ENCODE measurements around the gene UBXN4. TPM values are rescaled to one million over a fixed set of nuclear protein-coding genes. Genes with fewer than 3 reads are reported as not detected.

Gene UBXN4
- total RNA-seq, 2 experiments from 2014 or later = 55.4 to 88.2 TPM

- Histone ChIP-seq H3K4me3 (ENCODE audit: low read depth, low read length, poor library complexity, severe bottlenecking) (no peak overlapping the region), H2AFZ (ENCODE audit: low read length) (no peak overlapping the region), H3K79me2 (ENCODE audit: insufficient read depth, low read depth, low read length) (no peaks in the 10 kb centered on the region), H4K20me1 (ENCODE audit: insufficient read depth, low read length) (no peaks in the 10 kb centered on the region), H3K27ac (ENCODE audit: low read depth, low read length, poor library complexity, severe bottlenecking) (no peak overlapping the region), H3K4me1 (ENCODE audit: insufficient read depth, low read length, poor library complexity, severe bottlenecking) (no peaks in the 10 kb centered on the region), H3K9me2 (ENCODE audit: insufficient read depth, low read length) (no peaks in the 10 kb centered on the region), H3K4me2 (ENCODE audit: low read length) (no peak overlapping the region), H3K36me3 (ENCODE audit: insufficient read depth, low read length) (no peaks in the 10 kb centered on the region), H3K9me3 (ENCODE audit: low read length) (0 out of 2 replicates have a peak, but pooled peaks cover 7% of the 10 kb centered on the region)
- intact Hi-C loops (cut with micrococcal nuclease; ENCODE audit: unreplicated experiment) = no loop called here
- TF ChIP-seq, protein P1, sequence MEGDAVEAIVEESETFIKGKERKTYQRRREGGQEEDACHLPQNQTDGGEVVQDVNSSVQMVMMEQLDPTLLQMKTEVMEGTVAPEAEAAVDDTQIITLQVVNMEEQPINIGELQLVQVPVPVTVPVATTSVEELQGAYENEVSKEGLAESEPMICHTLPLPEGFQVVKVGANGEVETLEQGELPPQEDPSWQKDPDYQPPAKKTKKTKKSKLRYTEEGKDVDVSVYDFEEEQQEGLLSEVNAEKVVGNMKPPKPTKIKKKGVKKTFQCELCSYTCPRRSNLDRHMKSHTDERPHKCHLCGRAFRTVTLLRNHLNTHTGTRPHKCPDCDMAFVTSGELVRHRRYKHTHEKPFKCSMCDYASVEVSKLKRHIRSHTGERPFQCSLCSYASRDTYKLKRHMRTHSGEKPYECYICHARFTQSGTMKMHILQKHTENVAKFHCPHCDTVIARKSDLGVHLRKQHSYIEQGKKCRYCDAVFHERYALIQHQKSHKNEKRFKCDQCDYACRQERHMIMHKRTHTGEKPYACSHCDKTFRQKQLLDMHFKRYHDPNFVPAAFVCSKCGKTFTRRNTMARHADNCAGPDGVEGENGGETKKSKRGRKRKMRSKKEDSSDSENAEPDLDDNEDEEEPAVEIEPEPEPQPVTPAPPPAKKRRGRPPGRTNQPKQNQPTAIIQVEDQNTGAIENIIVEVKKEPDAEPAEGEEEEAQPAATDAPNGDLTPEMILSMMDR (conservative IDR thresholded peaks at IDR 0.05; ENCODE audit: low read length) = no peak
- no peak for TF ChIP-seq EZH2phosphoT487 (IDR thresholded peaks at IDR 0.05; ENCODE audit: borderline replicate concordance, low read depth, low read length)
- no TSS peak for BruUV-seq (replicated peaks)
- ChIA-PET CTCF (ENCODE audit: unreplicated experiment) (no interaction called here), POLR2A (interaction anchor here (0.6 kb wide), 1 partner anchor 9 kb away, joined by 3 read pairs; no protein-coding TSS in a partner anchor)
- DNase-seq (ENCODE audit: low spot score) = no peak
These were observed 76.3 kb downstream of the UBXN4 start for GRCh38 chr2:135817951-135818350.

DNA sequence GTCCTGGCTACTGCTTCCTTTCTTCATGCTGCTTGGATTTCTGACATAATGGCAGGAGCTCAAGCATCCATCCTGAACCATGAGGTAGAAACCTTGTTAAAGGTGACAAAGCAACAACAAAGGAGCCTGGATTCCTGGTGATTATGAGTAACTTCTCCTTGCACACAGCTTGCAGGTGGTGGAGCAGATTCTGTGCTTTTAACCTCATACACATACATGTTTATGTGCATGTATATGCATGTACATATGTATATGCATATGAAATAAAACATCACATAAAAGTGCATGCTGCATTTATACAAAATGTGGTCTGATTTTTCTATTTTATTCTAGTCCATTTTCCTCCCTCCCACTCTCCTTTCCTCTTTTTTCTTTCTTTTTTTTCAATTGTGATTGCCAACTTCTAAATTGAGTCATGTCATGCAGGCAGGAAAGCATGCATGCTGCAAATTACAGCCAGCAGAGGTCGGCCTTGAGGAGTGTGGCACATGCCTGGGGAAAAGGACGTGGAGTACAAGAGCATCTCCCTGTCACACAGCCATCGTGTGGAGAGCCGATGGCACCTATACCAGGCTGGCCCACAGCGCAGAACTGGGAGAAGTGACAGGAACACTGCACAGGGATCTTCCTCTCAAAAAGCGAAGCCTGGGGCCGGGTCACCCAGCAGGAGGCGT lies 77.4 kb downstream of the UBXN4 start:
- Histone ChIP-seq H3K36me3 (ENCODE audit: insufficient read depth, low read length) (no peaks in the 10 kb centered on the region), H3K4me3 (ENCODE audit: low read depth, low read length, poor library complexity, severe bottlenecking) (no peak overlapping the region), H2AFZ (ENCODE audit: low read length) (no peak overlapping the region), H3K9me2 (ENCODE audit: insufficient read depth, low read length) (no peaks in the 10 kb centered on the region), H4K20me1 (ENCODE audit: insufficient read depth, low read length) (no peaks in the 10 kb centered on the region), H3K9me3 (ENCODE audit: low read length) (0 out of 2 replicates have a peak, but pooled peaks cover 7% of the 10 kb centered on the region), H3K4me1 (ENCODE audit: insufficient read depth, low read length, poor library complexity, severe bottlenecking) (no peaks in the 10 kb centered on the region), H3K27ac (ENCODE audit: low read depth, low read length, poor library complexity, severe bottlenecking) (no peak overlapping the region), H3K4me2 (ENCODE audit: low read length) (no peak overlapping the region), H3K79me2 (ENCODE audit: insufficient read depth, low read depth, low read length) (no peaks in the 10 kb centered on the region)
- CTCF ChIA-PET (ENCODE audit: unreplicated experiment) = no interaction called here
- intact Hi-C loops (cut with micrococcal nuclease; ENCODE audit: unreplicated experiment) = no loop called here
- BruUV-seq (replicated peaks) = no TSS peak
- TF ChIP-seq, protein P1 (conservative IDR thresholded peaks at IDR 0.05; ENCODE audit: low read length) = peak; percentile 70
- no peak for TF ChIP-seq EZH2phosphoT487 (IDR thresholded peaks at IDR 0.05; ENCODE audit: borderline replicate concordance, low read depth, low read length)
- peak; percentile 26 for DNase-seq (ENCODE audit: low spot score)
- POLR2A ChIA-PET = no interaction called here

DNA sequence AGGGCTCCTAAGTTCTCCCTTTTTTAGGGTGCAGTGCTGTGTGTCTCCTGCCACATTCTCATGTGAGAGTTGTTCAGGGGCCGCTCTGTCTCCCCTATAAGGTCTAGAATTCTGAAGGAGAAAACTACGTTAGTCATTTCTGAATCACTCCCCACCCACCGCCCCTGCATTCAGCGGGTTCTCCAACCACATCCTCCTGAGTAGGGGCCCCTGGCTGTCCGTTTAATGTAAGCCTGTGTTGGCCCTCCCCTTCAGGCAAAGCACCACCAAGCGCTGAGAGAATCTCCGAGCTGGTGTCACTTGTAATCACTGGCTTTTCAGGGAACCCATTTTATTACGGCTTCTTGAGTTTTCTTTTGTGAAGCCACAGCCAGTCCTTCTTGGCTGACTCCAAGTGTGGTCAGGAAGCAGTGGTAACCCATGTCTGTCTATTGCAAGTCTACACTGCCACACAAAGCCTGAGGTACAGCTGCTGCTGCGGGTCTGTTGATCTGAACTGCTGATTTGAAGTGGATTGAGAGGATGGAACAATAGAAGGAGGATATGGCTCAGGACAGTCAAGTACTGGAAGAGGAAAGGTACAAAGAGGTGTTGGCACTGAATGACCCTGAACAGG lies 78.5 kb downstream of the UBXN4 start:
- H4K20me1 ChIP-seq (ENCODE audit: insufficient read depth, low read length) = no peaks in the 10 kb centered on the region
- intact Hi-C loops (cut with micrococcal nuclease; ENCODE audit: unreplicated experiment) = no loop called here
- H2AFZ ChIP-seq (ENCODE audit: low read length) = no peak overlapping the region
- no TSS peak for BruUV-seq (replicated peaks)
- H3K4me3 ChIP-seq (ENCODE audit: low read depth, low read length, poor library complexity, severe bottlenecking) = no peak overlapping the region
- no peaks in the 10 kb centered on the region for H3K79me2 ChIP-seq (ENCODE audit: insufficient read depth, low read depth, low read length)
- H3K36me3 ChIP-seq (ENCODE audit: insufficient read depth, low read length) = no peaks in the 10 kb centered on the region
- no peak for DNase-seq (ENCODE audit: low spot score)
- no peak for TF ChIP-seq EZH2phosphoT487 (IDR thresholded peaks at IDR 0.05; ENCODE audit: borderline replicate concordance, low read depth, low read length)
- TF ChIP-seq, protein P1 (conservative IDR thresholded peaks at IDR 0.05; ENCODE audit: low read length) = no peak
- no peaks in the 10 kb centered on the region for H3K9me2 ChIP-seq (ENCODE audit: insufficient read depth, low read length)
- no peak overlapping the region for H3K27ac ChIP-seq (ENCODE audit: low read depth, low read length, poor library complexity, severe bottlenecking)
- H3K4me1 ChIP-seq (ENCODE audit: insufficient read depth, low read length, poor library complexity, severe bottlenecking) = no peaks in the 10 kb centered on the region
- ChIA-PET POLR2A (no interaction called here), CTCF (ENCODE audit: unreplicated experiment) (no interaction called here)
- no peak overlapping the region for H3K4me2 ChIP-seq (ENCODE audit: low read length)
- H3K9me3 ChIP-seq (ENCODE audit: low read length) = 0 out of 2 replicates have a peak, but pooled peaks cover 7% of the 10 kb centered on the region

All from OCI-LY7 (cell line).